ENCODE measurements around the gene NOTCH2NLA. TPM values are rescaled to one million over a fixed set of nuclear protein-coding genes. Genes with fewer than 3 reads are reported as not detected.
"Not testable (repeated sequence)": the region's sequence is repeated elsewhere in the genome, so short reads cannot be mapped to it uniquely, and the experiment has no call there.

The NOTCH2NLA gene
- total RNA-seq, 1 donor from 2014 or later, result 46.5 TPM

DNA sequence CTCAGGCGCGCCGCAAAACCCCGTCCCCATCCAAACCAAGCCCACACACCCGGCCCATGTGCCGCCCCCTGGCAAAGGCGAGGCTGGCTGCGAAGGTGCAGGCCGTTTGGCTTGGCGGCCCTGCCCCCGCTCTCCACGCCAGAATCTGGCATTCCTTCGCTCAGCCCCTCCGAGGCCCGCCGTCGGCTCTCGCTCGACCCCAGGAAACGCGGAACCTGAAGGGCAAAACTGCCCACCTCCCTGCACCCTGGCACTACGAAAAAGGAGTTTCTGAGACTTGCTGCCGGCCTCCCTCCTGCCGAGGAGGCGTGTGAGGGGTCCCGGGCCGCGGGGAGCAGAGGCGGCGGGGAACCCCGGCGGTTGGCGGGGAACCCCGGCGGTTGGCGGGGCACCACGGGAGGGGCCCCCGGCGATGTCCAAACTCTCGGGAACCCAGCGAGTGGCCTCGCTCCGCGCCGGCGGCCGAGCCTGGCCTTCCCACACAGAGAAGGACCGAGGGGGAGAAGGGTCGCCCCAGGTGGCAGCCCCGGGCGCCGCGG, 608 bp downstream of the NOTCH2NLA start:
- H3K9ac ChIP-seq (ENCODE audit: low read length), result peak overlapping the region; percentile 58
- not testable (repeated sequence) for H3K9me3 Mint-ChIP-seq (ENCODE audit: unreplicated experiment); H3K4me1 Mint-ChIP-seq (ENCODE audit: low read depth, unreplicated experiment); H3K27me3 Mint-ChIP-seq (ENCODE audit: low read depth, unreplicated experiment); DNase-seq (ENCODE audit: low read depth); FAIRE-seq; H4K20me1 ChIP-seq (ENCODE audit: insufficient read depth, low read length); H3K79me2 ChIP-seq (ENCODE audit: insufficient read depth, low read length); H3K36me3 ChIP-seq (ENCODE audit: insufficient read depth, low read length); H3K9me3 ChIP-seq (ENCODE audit: insufficient read depth, low read depth, low read length); H3K36me3 Mint-ChIP-seq (ENCODE audit: low read depth, unreplicated experiment); H3K27ac ChIP-seq (ENCODE audit: low read depth, low read length); H2AFZ ChIP-seq (ENCODE audit: low read depth, low read length); H3K27ac Mint-ChIP-seq (ENCODE audit: unreplicated experiment); H3K4me1 ChIP-seq (ENCODE audit: insufficient read depth, low read length); H3K27me3 ChIP-seq (ENCODE audit: insufficient read depth, low read length)
- peak overlapping the region; percentile 37 for H3K4me3 ChIP-seq (ENCODE audit: insufficient read depth, low read depth, low read length)
- H3K4me2 ChIP-seq (ENCODE audit: low read length), result peak overlapping the region; percentile 33
- peak overlapping the region; percentile 83 for H3K4me3 Mint-ChIP-seq (ENCODE audit: unreplicated experiment)

GRCh38 chr1:146174531-146174930, 54.3 kb downstream of the NOTCH2NLA start:
- H3K4me3 Mint-ChIP-seq (ENCODE audit: unreplicated experiment); H3K27ac ChIP-seq (ENCODE audit: low read depth, low read length); H3K4me3 ChIP-seq (ENCODE audit: insufficient read depth, low read depth, low read length); H3K27me3 Mint-ChIP-seq (ENCODE audit: low read depth, unreplicated experiment); H4K20me1 ChIP-seq (ENCODE audit: insufficient read depth, low read length); FAIRE-seq; H3K4me1 Mint-ChIP-seq (ENCODE audit: low read depth, unreplicated experiment); H3K79me2 ChIP-seq (ENCODE audit: insufficient read depth, low read length); H3K9me3 ChIP-seq (ENCODE audit: insufficient read depth, low read depth, low read length); H3K36me3 Mint-ChIP-seq (ENCODE audit: low read depth, unreplicated experiment); H3K27me3 ChIP-seq (ENCODE audit: insufficient read depth, low read length); DNase-seq (ENCODE audit: low read depth); H2AFZ ChIP-seq (ENCODE audit: low read depth, low read length); H3K9ac ChIP-seq (ENCODE audit: low read length); H3K4me1 ChIP-seq (ENCODE audit: insufficient read depth, low read length); H3K9me3 Mint-ChIP-seq (ENCODE audit: unreplicated experiment); H3K36me3 ChIP-seq (ENCODE audit: insufficient read depth, low read length); H3K27ac Mint-ChIP-seq (ENCODE audit: unreplicated experiment): not testable (repeated sequence)
- H3K4me2 ChIP-seq (ENCODE audit: low read length), result peak overlapping the region; percentile 63

DNA sequence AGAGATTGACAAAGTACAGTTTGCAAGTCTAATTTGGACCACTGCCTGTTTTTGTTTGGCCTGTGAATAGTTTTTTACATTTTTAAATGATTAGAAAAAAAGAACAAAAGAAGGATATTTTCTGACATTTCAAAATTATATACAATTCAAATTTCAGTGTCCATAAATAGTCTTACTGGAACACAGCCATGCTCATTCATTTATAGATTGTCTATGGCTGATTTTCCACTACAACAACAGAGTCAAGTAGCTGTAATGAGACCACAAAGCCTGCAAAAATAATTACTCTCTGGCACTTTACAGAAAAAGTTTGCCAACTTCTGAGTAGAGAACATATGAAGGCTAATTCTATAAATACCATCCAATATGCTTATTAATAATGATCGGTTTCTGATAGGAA, 61.1 kb downstream of the NOTCH2NLA start:
- H3K9ac ChIP-seq (ENCODE audit: low read length); H3K4me3 Mint-ChIP-seq (ENCODE audit: unreplicated experiment); H3K4me2 ChIP-seq (ENCODE audit: low read length); DNase-seq (ENCODE audit: low read depth); H3K27ac Mint-ChIP-seq (ENCODE audit: unreplicated experiment); H3K27me3 Mint-ChIP-seq (ENCODE audit: low read depth, unreplicated experiment); H3K27ac ChIP-seq (ENCODE audit: low read depth, low read length); H3K9me3 Mint-ChIP-seq (ENCODE audit: unreplicated experiment); H2AFZ ChIP-seq (ENCODE audit: low read depth, low read length); H3K4me1 Mint-ChIP-seq (ENCODE audit: low read depth, unreplicated experiment); H3K9me3 ChIP-seq (ENCODE audit: insufficient read depth, low read depth, low read length); H3K79me2 ChIP-seq (ENCODE audit: insufficient read depth, low read length); H3K4me3 ChIP-seq (ENCODE audit: insufficient read depth, low read depth, low read length); H3K4me1 ChIP-seq (ENCODE audit: insufficient read depth, low read length); FAIRE-seq; H3K36me3 ChIP-seq (ENCODE audit: insufficient read depth, low read length); H4K20me1 ChIP-seq (ENCODE audit: insufficient read depth, low read length); H3K27me3 ChIP-seq (ENCODE audit: insufficient read depth, low read length); H3K36me3 Mint-ChIP-seq (ENCODE audit: low read depth, unreplicated experiment): not testable (repeated sequence)

- H3K4me1 ChIP-seq (ENCODE audit: insufficient read depth, low read length); H3K27ac ChIP-seq (ENCODE audit: low read depth, low read length); H3K27ac Mint-ChIP-seq (ENCODE audit: unreplicated experiment); H4K20me1 ChIP-seq (ENCODE audit: insufficient read depth, low read length); H2AFZ ChIP-seq (ENCODE audit: low read depth, low read length); H3K4me3 ChIP-seq (ENCODE audit: insufficient read depth, low read depth, low read length); H3K4me1 Mint-ChIP-seq (ENCODE audit: low read depth, unreplicated experiment); H3K9me3 Mint-ChIP-seq (ENCODE audit: unreplicated experiment); FAIRE-seq; DNase-seq (ENCODE audit: low read depth); H3K27me3 Mint-ChIP-seq (ENCODE audit: low read depth, unreplicated experiment); H3K27me3 ChIP-seq (ENCODE audit: insufficient read depth, low read length); H3K36me3 ChIP-seq (ENCODE audit: insufficient read depth, low read length); H3K79me2 ChIP-seq (ENCODE audit: insufficient read depth, low read length); H3K36me3 Mint-ChIP-seq (ENCODE audit: low read depth, unreplicated experiment); H3K4me2 ChIP-seq (ENCODE audit: low read length); H3K9me3 ChIP-seq (ENCODE audit: insufficient read depth, low read depth, low read length); H3K9ac ChIP-seq (ENCODE audit: low read length); H3K4me3 Mint-ChIP-seq (ENCODE audit: unreplicated experiment): not testable (repeated sequence)
These were observed 61.5 kb downstream of the NOTCH2NLA start for GRCh38 chr1:146167273-146167672.

GRCh38 chr1:146144465-146144864, 84.4 kb downstream of the NOTCH2NLA start, which contains the start of gene NBPF10:
Gene NBPF10 (minus strand): TSS chr1:146144804. CDS start chr1:146144769, 35 bp downstream.
- not testable (repeated sequence) for H2AFZ ChIP-seq (ENCODE audit: low read depth, low read length); H3K4me3 Mint-ChIP-seq (ENCODE audit: unreplicated experiment); H3K4me2 ChIP-seq (ENCODE audit: low read length); H3K36me3 Mint-ChIP-seq (ENCODE audit: low read depth, unreplicated experiment); H3K9me3 Mint-ChIP-seq (ENCODE audit: unreplicated experiment); H3K9ac ChIP-seq (ENCODE audit: low read length); H3K27ac Mint-ChIP-seq (ENCODE audit: unreplicated experiment); H3K4me3 ChIP-seq (ENCODE audit: insufficient read depth, low read depth, low read length); H3K79me2 ChIP-seq (ENCODE audit: insufficient read depth, low read length); H3K27me3 ChIP-seq (ENCODE audit: insufficient read depth, low read length); H3K36me3 ChIP-seq (ENCODE audit: insufficient read depth, low read length); H4K20me1 ChIP-seq (ENCODE audit: insufficient read depth, low read length); FAIRE-seq; H3K9me3 ChIP-seq (ENCODE audit: insufficient read depth, low read depth, low read length); DNase-seq (ENCODE audit: low read depth); H3K27ac ChIP-seq (ENCODE audit: low read depth, low read length); H3K4me1 ChIP-seq (ENCODE audit: insufficient read depth, low read length); H3K27me3 Mint-ChIP-seq (ENCODE audit: low read depth, unreplicated experiment); H3K4me1 Mint-ChIP-seq (ENCODE audit: low read depth, unreplicated experiment)
